Osteoblast (primary cell): ENCODE data around the gene CRABP2. TPM values are rescaled to one million over a fixed set of nuclear protein-coding genes. Genes with fewer than 3 reads are reported as not detected.

Experiments used
- DNase-seq: peaks from one replicate; pipeline ENCODE4 v3.0.0; 2011; ENCODE audit warnings: low spot score, mixed read lengths; ENCODE audit not compliant: insufficient read length; ENCODE audit errors: missing footprints
- H2AFZ ChIP-seq: 2 replicates; pipeline ENCODE4 v1.6.0; 2011; ENCODE audit warnings: mild to moderate bottlenecking, low read length
- H3K27ac ChIP-seq: 2 replicates; pipeline ENCODE4 v1.5.1; 2011; ENCODE audit warnings: mild to moderate bottlenecking, low read depth, low read length, moderate library complexity
- H3K27me3 ChIP-seq: 2 replicates; pipeline ENCODE4 v1.6.0; 2012; ENCODE audit warnings: mild to moderate bottlenecking, control low read depth, inconsistent platforms, low read length, moderate library complexity; ENCODE audit not compliant: insufficient read depth
- H3K36me3 ChIP-seq: 2 replicates; pipeline ENCODE4 v1.5.1; 2011; ENCODE audit warnings: mild to moderate bottlenecking, low read length, control low read depth, moderate library complexity; ENCODE audit not compliant: insufficient read depth
- H3K4me1 ChIP-seq: 2 replicates; pipeline ENCODE4 v1.5.1; 2011; ENCODE audit warnings: mild to moderate bottlenecking, low read length, control low read depth, moderate library complexity; ENCODE audit not compliant: insufficient read depth
- H3K4me2 ChIP-seq: 2 replicates; pipeline ENCODE4 v1.6.0; 2011; ENCODE audit warnings: mild to moderate bottlenecking, low read length; ENCODE audit not compliant: insufficient read depth
- H3K4me3 ChIP-seq: fragments of 200-600 bp; sonication (generic); 3 replicates; pipeline ENCODE4 v1.5.1; 2012; ENCODE audit warnings: mild to moderate bottlenecking, low read length, inconsistent platforms; ENCODE audit not compliant: insufficient read depth
- H3K79me2 ChIP-seq: 2 replicates; pipeline ENCODE4 v1.6.0; 2012; ENCODE audit warnings: mild to moderate bottlenecking, low read length, control low read depth, inconsistent platforms; ENCODE audit not compliant: insufficient read depth
- H3K9me3 ChIP-seq: 2 replicates; pipeline ENCODE4 v1.5.1; 2011; ENCODE audit warnings: low read depth, low read length, control low read depth
- H4K20me1 ChIP-seq: 2 replicates; pipeline ENCODE4 v1.6.0; 2012; ENCODE audit warnings: mild to moderate bottlenecking, low read length, control low read depth; ENCODE audit not compliant: insufficient read depth
- total RNA-seq: library from RNA; depleted of rRNA; stranded (reverse); fragments of >200 nt; gene quantifications from 2 replicates; pipeline ENCODE4 v1.2.3, GENCODE V29; 2012
- TF ChIP-seq, protein P1 (sequence below): IDR thresholded peaks from 2 replicates; pipeline ENCODE4 v1.5.1; 2011; ENCODE audit warnings: mild to moderate bottlenecking, low read depth, low read length, moderate library complexity; ENCODE audit errors: extremely low read depth

Gene CRABP2
- total RNA-seq, 1 donor = 16.6 TPM

DNA sequence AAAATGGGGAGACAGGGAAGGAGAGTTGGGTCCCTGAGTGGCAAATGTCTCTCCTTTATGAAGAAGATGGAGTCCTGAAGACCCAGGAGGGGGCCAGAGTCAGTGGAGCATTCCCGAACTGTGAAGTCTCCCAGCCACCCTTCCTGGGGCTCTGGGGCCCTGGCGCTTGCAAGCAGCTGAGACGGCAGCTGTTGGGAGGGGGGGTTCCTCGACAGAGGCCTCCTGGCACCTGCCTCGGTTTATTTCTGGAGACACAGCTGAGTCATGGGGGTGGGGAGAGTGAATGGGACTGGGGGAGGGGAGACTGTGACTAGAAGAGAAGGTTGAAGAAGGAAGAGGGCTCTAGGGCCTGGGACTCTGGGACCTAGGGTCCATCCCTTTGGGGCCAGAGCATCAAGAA is 42.2 kb downstream of the CRABP2 start:
- Histone ChIP-seq H3K4me3 (no peak overlapping the region), H3K9me3 (no peaks in the 10 kb centered on the region), H3K36me3 (no peaks in the 10 kb centered on the region), H3K79me2 (no peaks in the 10 kb centered on the region), H2AFZ (no peak overlapping the region), H3K4me1 (peaks cover 52% of the 10 kb centered on the region), H3K27ac (peak overlapping the region; percentile 78), H3K27me3 (no peaks in the 10 kb centered on the region), H3K4me2 (no peak overlapping the region), H4K20me1 (no peaks in the 10 kb centered on the region)
- TF ChIP-seq, protein P1, sequence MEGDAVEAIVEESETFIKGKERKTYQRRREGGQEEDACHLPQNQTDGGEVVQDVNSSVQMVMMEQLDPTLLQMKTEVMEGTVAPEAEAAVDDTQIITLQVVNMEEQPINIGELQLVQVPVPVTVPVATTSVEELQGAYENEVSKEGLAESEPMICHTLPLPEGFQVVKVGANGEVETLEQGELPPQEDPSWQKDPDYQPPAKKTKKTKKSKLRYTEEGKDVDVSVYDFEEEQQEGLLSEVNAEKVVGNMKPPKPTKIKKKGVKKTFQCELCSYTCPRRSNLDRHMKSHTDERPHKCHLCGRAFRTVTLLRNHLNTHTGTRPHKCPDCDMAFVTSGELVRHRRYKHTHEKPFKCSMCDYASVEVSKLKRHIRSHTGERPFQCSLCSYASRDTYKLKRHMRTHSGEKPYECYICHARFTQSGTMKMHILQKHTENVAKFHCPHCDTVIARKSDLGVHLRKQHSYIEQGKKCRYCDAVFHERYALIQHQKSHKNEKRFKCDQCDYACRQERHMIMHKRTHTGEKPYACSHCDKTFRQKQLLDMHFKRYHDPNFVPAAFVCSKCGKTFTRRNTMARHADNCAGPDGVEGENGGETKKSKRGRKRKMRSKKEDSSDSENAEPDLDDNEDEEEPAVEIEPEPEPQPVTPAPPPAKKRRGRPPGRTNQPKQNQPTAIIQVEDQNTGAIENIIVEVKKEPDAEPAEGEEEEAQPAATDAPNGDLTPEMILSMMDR = no peak
- peak; percentile 85 for DNase-seq

DNA sequence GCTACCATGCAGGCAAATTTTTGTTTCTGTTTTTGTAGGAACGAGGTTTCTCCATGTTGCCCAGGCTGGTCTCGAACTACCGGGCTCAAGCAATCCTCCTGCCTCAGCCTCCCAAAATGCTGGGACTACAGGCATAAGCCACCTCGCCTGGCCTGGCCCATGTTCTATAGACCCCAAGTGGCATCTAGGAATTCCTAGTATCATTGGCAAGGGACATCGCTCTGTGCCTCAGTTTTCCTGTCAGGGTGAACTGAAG is 42.7 kb downstream of the CRABP2 start:
- Histone ChIP-seq H3K36me3 (no peaks in the 10 kb centered on the region), H3K4me2 (no peak overlapping the region), H3K4me1 (peaks cover 52% of the 10 kb centered on the region), H3K4me3 (no peak overlapping the region), H3K27ac (peak overlapping the region; percentile 78), H3K9me3 (no peaks in the 10 kb centered on the region), H3K27me3 (peaks cover 4% of the 10 kb centered on the region), H4K20me1 (no peaks in the 10 kb centered on the region), H3K79me2 (no peaks in the 10 kb centered on the region), H2AFZ (no peak overlapping the region)
- TF ChIP-seq, protein P1 = no peak
- no peak for DNase-seq

DNA sequence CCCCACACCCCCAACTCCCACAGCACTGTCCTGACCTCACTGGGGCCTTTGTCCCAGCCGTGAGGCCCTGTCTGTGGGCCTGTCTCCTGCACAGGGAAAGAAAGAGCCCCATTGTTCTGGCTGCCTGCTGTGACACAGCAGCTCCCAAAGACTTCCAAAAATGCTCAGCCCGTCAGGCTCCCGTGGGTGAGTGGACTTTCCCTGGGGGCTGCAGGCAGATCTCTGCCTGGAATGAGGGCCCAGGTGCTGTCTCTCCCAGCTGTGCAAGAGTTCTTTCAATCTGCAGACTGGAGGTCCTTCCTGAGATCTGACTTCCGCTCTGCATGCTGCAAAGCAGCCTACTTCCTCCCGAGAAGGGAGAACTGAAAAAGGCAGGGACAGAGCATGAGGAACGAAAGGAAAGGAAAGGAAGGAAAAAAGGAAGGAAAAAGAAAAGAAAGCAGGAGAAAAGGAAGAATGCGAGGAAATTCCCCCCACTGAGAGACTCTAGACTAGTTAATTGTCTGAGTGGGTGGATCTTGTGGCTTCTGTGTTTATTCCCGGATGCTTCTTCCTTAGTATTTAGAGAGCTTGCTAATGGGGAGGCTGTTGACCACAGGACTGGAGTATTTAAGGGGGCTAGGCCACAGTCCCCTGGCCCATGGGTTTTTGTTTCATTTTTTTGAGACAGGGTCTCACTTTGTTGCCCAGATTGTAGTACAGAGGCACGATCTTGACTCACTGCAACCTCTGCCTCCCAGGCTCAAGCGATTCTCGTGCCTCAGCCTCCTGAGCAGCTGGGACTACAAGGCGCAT is 43.2 kb downstream of the CRABP2 start:
- Histone ChIP-seq H3K79me2 (no peaks in the 10 kb centered on the region), H2AFZ (peak overlapping the region; percentile 8), H3K9me3 (no peaks in the 10 kb centered on the region), H4K20me1 (no peaks in the 10 kb centered on the region), H3K27me3 (peaks cover 7% of the 10 kb centered on the region), H3K27ac (peak overlapping the region; percentile 78), H3K36me3 (no peaks in the 10 kb centered on the region), H3K4me1 (peaks cover 54% of the 10 kb centered on the region), H3K4me3 (peak overlapping the region; percentile 1), H3K4me2 (peak overlapping the region; percentile 4)
- TF ChIP-seq, protein P1 = no peak
- DNase-seq = peak; percentile 82

DNA sequence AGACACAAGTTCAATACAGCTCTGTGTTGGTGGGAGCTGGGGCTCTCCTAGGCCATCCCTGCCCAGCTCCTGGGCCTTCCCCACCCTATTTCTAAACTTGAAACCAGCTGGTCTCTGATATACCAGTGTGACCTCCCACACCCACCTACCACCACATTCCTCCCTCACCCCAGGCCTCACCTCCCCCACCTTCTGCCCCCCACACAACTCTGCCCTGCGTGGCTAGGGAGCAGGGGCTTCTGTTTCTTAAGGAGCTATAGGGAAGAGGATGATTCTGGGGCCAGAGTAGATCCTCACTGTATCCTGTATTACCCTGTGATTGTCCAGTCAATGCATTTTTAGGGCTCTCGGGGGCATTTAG is 44.7 kb downstream of the CRABP2 start:
- Histone ChIP-seq H3K36me3 (no peaks in the 10 kb centered on the region), H3K4me3 (no peak overlapping the region), H3K4me2 (peak overlapping the region; percentile 60), H3K79me2 (no peaks in the 10 kb centered on the region), H2AFZ (no peak overlapping the region), H3K27ac (peak overlapping the region; percentile 78), H3K27me3 (peaks cover 21% of the 10 kb centered on the region), H3K4me1 (peaks cover 58% of the 10 kb centered on the region), H4K20me1 (no peaks in the 10 kb centered on the region), H3K9me3 (no peaks in the 10 kb centered on the region)
- TF ChIP-seq, protein P1 = no peak
- peak; percentile 76 for DNase-seq
